Kasumi-1 (cell line): Measurements from ENCODE around the gene TCF21.

Source experiments
- DNase-seq, 2 experiments: peaks; one replicate each; lab custom pipeline; 2025; lab: John Stamatoyannopoulos, UW

Gene TCF21

DNA sequence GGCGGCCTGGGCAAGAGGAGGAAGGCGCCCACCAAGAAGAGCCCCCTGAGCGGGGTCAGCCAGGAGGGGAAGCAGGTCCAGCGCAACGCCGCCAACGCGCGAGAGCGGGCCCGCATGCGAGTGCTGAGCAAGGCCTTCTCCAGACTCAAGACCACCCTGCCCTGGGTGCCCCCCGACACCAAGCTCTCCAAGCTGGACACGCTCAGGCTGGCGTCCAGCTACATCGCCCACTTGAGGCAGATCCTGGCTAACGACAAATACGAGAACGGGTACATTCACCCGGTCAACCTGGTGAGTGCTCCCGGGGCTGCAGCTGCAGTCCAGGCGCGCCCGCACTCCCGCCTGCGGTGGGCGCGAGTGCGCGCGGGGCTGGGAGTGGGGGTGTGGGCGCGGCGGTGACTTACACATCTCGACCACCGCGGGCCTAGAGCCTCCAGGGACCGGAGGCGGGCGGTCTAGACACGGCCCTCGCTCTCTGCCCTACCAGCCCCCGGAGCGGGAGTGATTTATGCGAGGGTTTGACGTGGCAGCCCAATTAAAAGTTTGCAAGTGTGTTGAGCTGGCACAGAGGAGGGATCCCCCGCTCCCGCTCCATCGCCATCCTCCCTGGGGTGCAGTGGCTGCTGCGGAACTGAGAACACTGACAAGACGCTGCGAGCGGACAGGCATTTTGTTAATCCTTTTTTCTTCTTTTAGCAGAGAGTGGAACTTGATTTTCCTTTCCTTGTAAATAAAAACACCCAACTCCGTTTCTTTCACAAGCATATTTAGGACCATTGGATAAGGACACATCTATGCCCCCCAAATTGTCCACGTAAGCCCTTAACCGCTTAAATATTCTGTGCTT, 867 bp downstream of the TCF21 start:
- no peak for DNase-seq

DNA sequence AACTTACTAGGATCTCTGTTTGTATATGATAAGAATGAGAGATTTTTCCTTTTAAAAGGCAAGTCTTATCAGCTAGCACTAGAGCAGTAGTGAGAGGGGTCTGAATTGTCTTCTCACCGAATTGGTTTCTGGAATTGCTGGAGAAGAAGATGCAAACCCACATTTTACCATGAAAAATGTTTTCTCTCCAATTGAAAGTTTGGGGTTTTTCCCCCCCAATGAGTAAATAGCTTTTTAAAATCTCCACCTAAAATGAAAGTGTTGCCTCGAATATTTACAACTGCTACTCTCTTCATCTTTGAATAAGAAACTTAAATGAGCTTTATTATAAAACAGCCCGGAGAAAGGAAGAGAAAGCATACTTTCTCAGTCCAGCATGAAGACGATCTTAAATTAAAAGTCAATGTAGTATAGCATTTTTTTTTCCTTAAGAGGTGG, 1.8 kb downstream of the TCF21 start:
- DNase-seq = no peak

- no peak for DNase-seq
Measured at GRCh38 chr6:133891149-133891926, 2.4 kb downstream of the TCF21 start.

DNA sequence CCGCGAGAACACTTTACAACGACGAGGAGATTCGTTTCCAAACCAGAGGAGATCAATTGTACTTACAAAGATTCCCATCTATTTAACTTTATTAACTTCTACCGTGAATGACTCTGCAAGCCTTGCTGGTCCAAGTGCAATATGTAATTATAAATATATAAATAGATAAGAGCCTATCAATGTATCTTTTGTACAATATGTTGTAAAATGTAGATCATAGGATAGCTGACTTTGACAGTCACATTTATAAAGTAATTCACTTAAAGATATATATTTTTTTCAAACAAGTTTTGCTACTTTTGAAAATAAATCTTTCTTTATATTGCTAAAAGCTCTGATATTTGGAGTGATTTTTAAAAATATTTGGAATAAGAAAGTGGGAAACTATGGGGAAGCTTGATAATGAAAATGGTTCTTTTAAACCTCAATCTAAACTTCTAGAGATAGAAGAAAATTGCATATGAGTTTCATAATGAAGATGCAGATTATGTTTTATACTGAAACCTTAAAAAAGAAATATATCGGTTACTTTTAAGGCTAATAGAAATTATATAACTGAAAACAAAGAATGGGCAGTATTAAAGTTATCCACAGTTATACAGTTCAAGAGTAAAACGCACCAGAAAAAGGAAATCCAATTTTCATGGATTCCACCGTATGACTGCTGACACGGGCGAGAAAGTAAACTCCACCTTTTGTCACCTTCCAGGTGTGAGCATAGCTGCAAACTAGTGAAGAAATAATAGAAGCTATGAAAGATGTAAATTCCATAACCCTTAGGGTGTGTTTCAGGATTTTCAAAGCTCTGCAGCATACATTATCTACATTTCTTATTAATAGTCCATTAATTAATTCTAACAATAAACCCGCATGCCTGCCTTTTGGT, 3.3 kb downstream of the TCF21 start:
- DNase-seq = no peak

GRCh38 chr6:133892813-133893691, 4.1 kb downstream of the TCF21 start:
- DNase-seq = no peak

GRCh38 chr6:133893946-133894345, 5.0 kb downstream of the TCF21 start:
- DNase-seq = no peak

DNA sequence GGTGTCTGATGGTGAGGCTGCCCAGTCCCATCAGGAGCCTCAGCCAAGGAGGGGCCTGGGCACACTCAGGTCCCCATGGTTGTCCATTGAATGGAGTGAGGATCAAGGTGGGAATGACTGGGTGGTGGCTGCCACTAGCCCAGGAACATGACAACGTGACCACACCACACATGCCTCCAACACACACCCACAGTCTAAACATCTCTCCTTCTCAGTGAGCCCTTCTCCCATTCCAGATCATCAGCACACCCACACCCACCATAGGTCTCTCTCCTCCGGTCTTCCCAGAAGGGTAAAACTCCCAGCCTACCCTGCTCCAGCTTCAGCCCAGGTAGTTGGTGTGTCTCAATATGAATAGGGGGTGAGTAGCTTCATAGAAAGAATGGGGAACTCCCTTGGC, 5.5 kb downstream of the TCF21 start:
- no peak for DNase-seq

DNA sequence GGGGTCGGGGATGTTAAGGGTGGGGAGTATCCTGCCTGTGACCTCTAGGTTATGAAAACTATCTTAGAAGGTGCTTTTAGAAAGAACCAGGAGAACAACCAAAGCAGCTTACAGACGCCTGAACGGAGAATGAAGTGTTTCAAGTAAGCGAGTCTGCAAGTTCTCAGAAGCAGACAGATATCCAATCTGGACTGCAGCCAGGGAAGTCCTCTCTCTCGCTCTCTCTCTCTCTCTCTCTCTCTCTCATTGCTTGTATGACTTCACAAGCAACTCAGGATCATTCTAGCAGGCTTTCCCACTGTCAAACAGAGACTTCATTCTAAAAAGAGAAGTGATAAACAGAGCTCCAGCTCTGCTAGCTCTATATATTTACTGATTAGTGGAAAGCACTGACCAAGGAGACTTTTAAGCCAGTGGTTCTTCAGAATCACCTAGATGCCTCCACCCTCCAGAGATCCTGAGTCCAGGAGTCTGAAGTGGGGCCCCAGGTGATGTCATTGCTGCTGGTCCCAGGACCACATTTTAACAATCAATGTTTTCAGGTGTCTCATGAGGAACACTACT, 6.0 kb downstream of the TCF21 start:
- no peak for DNase-seq

DNA sequence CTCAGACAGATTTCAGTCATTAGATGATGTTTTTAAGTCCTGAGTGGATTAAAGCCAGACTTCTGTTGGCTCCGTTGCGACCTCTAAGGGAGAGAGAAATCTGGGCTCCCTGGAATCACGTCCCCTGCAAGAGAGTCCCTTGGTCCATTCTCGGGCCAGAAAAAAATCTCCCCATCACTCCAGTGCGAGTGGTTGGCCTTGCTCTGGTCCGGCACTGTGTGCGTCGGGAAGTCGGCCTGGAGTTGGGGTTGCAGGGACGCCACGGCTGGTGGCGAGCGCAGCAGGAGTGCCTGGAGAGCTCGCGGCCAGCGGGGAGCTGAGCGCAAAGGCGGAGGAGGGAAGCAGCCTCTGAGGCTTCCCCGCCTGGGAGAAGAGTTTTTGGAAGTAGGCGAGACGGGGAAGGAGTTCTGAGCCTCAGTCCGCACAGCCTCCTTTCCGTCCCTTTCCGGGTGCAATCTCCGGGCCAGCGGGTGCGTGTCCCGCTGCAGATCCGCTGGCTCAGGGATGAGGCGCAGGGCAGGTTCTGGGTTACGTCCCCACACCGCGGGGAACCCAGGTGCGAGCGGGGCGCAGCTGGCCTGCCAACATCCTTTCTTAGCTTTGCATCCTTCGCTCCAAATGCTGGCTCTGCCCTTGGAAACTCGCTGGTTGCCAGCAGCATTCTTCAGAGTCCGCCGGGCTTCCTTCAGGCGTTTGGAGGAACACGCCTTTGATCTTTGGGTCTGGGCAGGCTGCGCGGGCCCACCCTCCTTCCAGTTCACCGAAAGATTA, 6.8 kb downstream of the TCF21 start:
- DNase-seq = no peak

GRCh38 chr6:133896344-133896721, 7.4 kb downstream of the TCF21 start:
- no peak for DNase-seq

DNA sequence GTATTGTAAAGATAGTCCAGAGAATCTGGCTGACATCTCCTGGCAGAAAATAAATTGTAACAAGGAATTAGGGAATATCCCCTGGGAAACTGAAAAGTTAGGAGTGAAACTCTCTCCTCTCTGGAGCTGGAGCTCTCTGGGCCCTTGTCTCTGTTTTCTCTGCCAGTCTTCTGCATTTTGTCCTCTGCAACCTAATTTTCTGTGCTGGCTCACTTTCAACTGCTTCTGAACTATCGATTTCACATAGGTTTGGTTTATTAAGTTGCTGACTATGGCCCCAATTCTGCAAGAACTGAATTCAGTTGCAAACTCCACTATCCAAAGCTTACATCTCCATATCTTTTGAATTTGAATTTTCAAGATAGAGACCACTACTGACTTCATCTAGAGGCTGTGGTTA, 9.3 kb downstream of the TCF21 start:
- DNase-seq = no peak

- DNase-seq = no peak
Measured at GRCh38 chr6:133899556-133899955, 10.6 kb downstream of the TCF21 start.

DNA sequence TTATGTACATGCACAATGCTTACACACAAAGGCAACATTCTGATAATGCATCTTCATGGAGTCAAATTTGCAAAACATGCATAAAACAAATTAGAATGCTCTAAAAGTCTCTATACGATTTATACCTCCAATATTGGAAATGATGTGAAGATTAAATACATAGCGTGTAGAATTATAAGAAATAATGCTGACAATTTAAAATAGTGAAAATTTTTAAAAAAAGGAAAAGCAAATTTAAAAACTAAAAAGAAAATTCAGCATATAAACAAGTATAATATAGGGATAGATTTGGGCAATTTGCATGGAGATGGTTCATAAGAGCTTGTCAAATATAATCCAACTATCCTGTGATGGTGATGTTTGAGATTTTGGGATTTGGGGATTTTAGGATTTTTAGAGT, 14.9 kb downstream of the TCF21 start:
- DNase-seq = no peak

- DNase-seq = peak in 1 of 2 experiments; percentile 14
Measured at GRCh38 chr6:133906050-133906449, 17.1 kb downstream of the TCF21 start.

DNA sequence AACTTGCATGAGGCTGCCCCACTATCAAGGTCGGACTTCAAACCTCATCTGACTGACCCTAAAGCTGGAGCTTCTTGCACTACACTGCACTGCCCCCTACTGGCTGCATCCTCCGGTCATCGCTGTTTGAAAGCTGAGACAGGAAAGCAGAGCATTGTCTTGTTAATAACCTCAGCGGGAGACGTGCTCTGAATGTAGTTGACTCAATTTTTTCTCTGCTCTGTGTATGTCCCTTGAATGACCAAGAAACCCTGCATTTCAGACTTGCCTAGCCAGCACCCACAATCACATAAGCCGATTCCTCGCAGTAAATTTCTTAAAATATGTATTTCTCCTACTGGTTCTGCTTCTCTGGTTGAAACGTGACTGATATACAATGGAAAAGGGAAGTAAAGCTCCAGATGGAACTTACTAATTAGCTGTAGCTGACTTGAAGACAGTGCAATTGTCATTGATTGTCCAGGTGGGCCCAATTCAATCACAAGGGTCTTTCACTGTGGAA, 27.8 kb downstream of the TCF21 start:
- peak; percentile 80 to 86 for DNase-seq

DNA sequence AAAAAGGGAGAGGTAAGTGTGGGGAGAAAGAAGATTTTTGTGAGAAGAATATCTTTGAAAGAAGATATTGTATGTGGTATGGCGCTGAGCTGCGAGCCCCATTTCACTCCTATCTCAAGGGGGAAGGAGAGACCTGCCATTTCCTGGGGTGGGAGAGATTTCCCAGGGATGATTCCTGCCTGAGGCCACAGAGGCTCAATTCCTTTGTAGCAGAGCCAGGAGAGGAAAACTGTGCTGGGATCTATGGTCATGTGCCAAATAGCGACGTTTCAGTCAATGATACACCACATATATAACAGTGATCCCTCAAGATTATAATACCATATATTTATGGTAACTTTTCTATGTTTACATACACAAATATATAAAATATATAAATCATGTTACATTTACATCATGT, 28.9 kb downstream of the TCF21 start:
- no peak for DNase-seq

DNA sequence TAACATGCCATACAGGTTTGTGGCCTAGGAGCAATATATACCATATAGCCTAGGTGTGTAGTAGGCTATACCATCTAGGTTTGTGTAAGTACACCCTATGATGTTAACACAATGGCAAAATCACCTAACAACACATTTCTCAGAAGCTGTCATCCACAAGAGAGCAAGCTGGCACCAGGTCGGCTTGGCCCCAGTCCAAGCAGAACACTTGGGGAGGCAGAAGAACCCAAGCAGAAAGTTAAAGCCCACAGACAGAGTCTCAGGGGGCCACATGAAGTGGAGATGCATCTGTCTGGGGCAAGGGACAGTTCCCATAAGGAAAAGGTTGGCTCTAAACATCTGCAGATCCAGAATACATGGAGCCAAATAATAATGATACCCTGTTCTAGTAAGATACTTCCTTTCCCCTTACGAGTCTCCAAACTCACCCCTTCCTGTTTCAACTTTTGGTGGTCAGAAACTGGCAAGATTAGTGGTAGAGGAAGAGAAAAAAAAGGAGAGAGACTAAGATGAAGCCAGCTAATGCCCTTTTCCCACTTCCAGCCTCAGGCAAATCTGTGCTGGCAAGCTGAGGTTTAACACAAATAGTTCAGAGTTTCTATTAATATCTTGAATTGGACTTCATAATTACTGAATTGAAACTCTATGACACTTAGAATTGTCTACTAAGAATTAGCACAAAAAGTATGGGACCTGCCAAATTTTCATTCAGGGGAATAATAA, 29.5 kb downstream of the TCF21 start:
- DNase-seq = no peak

DNA sequence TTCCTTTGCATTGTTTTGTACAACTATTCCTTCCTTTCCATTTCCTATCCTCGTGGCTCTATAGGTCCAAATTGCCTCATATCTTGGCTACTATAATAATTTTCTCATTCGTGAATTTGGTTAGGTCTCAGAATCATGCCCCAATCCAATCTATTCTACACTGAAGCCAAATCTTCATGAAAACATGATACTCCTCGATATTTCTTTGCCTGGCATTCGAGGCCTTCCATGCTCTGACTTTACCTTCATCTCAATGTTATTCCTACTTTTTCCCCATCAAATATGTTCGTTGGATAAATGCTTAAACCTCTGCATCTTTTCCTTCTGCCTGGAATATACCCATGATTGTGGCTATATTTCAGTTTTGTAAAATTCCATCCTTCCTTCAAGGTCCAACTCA, 30.4 kb downstream of the TCF21 start:
- no peak for DNase-seq

GRCh38 chr6:133921249-133921859, 32.4 kb downstream of the TCF21 start:
- DNase-seq = peak; percentile 74 to 79
